Measurements from ENCODE around the gene ADCK2.

Gene ADCK2

DNA sequence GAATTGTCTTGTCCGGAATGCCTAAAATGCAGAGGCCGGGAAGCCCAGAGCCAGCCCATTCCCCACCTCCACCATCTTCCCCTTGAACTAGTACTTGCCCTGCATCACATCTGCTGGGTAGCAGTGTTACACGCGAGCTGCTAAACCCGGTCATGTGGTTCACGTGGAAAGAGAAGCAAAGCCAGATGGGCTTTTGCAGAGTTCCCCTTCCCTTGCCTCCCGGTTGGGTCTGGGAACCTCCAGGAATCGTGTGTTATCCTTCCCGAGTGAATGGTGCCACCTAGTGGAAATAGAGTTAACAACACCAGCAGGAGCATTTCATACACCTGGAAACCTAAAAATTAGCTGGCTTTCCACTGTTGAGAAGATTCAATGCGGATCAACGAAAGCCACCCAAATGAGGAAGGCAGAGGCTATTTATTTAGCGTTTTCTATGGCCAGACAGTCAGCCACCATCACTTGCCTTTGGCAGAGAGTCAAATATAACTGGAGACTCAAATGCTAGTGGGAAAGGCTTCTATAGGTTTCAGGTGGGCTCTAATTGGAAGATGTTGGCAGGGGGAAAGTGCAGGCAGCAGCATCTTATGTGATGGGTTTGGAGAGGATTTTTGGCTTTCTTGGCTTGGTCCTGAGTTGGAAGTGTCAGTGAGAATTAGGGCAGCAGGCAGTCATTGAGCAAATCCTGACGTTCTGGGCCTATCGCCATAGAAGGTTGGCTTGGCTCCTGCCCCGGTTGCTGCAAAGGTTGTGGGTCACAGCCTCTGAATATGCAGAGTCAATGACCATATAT lies 19.2 kb upstream of the ADCK2 start:
- Mint-ChIP-seq H3K4me3 (no peak overlapping the region), H3K9me3 (no peaks in the 10 kb centered on the region), H3K27me3 (ENCODE audit: low read depth) (peaks cover 8% of the 10 kb centered on the region), H3K27ac (peak overlapping the region; percentile 22 to 61 (median 57)), H3K4me1 (peaks cover 25% of the 10 kb centered on the region), H3K36me3 (ENCODE audit: low read depth) (no peaks in the 10 kb centered on the region)
- TF ChIP-seq, protein P1, sequence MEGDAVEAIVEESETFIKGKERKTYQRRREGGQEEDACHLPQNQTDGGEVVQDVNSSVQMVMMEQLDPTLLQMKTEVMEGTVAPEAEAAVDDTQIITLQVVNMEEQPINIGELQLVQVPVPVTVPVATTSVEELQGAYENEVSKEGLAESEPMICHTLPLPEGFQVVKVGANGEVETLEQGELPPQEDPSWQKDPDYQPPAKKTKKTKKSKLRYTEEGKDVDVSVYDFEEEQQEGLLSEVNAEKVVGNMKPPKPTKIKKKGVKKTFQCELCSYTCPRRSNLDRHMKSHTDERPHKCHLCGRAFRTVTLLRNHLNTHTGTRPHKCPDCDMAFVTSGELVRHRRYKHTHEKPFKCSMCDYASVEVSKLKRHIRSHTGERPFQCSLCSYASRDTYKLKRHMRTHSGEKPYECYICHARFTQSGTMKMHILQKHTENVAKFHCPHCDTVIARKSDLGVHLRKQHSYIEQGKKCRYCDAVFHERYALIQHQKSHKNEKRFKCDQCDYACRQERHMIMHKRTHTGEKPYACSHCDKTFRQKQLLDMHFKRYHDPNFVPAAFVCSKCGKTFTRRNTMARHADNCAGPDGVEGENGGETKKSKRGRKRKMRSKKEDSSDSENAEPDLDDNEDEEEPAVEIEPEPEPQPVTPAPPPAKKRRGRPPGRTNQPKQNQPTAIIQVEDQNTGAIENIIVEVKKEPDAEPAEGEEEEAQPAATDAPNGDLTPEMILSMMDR (IDR thresholded peaks at IDR 0.05; ENCODE audit: unreplicated experiment in 3 of 3) = peak; percentile 74 to 96 (median 88)

DNA sequence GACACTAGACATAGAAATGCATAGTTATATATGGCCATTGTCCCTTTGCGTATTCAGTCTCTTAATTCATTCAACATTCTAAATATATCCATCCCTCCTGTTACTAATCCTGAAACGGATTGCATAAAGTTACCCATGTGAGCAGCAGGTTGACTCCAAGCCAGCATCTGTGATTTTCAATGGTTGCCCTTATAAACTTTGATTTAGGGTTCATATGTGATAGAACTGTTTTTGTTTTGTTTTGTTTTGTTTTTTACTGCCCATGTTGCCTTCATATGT lies 18.7 kb upstream of the ADCK2 start:
- Mint-ChIP-seq H3K4me3 (no peak overlapping the region), H3K4me1 (peaks cover 25% of the 10 kb centered on the region), H3K27me3 (ENCODE audit: low read depth) (peaks cover 8% of the 10 kb centered on the region), H3K9me3 (no peaks in the 10 kb centered on the region), H3K27ac (no peak overlapping the region), H3K36me3 (ENCODE audit: low read depth) (no peaks in the 10 kb centered on the region)
- TF ChIP-seq, protein P1 (IDR thresholded peaks at IDR 0.05; ENCODE audit: unreplicated experiment in 3 of 3) = no peak

DNA sequence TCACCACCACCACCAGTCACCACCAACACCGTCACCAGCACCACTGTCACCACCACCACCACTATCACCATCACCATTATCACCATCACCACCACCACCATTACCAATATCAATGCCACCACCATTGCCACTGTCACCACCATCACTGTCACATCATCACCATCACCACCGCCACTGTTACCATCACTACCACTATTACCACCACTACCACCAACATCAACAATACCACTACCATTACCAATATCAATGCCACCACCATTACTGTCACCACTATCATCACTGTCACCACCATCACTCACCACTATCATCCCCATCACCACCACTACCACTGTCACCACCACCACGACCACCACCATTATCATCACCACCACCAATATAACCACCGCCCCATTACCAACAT lies 18.1 kb upstream of the ADCK2 start:
- no peaks in the 10 kb centered on the region for H3K36me3 Mint-ChIP-seq (ENCODE audit: low read depth)
- H3K4me3 Mint-ChIP-seq = no peak overlapping the region
- no peaks in the 10 kb centered on the region for H3K9me3 Mint-ChIP-seq
- TF ChIP-seq, protein P1 (IDR thresholded peaks at IDR 0.05; ENCODE audit: unreplicated experiment in 3 of 3) = no peak
- H3K27ac Mint-ChIP-seq = no peak overlapping the region
- H3K27me3 Mint-ChIP-seq (ENCODE audit: low read depth) = peaks cover 8% of the 10 kb centered on the region
- peaks cover 25% of the 10 kb centered on the region for H3K4me1 Mint-ChIP-seq

DNA sequence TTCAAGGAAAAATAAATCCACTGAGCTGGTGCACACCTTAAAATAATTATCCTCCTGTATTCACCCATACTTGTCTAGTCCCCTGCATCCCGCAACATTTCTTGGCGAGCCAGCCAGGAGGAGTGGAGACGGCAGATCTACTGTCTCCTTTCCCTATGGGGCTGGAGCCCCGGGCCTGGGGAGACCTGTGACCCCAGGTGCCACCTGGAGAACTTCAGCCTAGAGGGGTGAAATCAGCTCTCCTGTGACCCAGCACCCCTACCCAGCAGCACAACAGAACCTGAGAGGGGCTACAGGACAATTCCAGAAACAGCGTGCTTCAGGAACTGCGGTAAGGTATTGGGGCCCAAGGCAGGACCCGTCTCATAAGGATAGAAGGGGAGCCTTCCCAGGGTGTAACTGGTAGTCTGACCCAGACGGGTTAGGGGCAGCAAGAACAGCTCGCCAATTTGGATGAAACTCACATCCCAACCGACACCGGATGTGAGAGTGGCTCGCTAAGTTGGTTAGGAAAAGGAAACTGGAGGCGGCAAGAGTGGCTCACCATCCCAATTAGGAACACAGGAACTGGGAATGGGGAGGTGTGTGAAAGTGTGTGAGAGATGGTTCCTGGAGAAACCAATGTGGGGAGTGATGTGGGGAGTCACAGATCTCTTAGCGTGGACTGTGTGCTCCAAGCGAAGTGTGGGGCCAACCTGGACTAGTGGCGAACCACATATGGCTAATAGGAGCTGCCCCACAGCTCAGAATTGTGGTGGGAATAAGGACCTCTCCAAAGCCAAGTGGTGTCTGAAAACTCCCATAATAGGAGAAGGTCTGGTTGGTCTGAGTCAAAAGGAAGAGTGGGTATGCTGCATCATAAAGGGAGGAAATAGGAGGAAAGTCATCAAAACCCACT lies 17.0 kb upstream of the ADCK2 start:
- H3K27me3 Mint-ChIP-seq (ENCODE audit: low read depth) = peaks cover 8% of the 10 kb centered on the region
- TF ChIP-seq, protein P1 (IDR thresholded peaks at IDR 0.05; ENCODE audit: unreplicated experiment in 3 of 3) = no peak
- H3K9me3 Mint-ChIP-seq = no peaks in the 10 kb centered on the region
- H3K4me3 Mint-ChIP-seq = peak overlapping the region in 1 of 3 experiments; percentile 67
- peak overlapping the region; percentile 74 to 89 (median 88) for H3K27ac Mint-ChIP-seq
- H3K36me3 Mint-ChIP-seq (ENCODE audit: low read depth) = no peaks in the 10 kb centered on the region
- H3K4me1 Mint-ChIP-seq = peaks cover 25% of the 10 kb centered on the region

DNA sequence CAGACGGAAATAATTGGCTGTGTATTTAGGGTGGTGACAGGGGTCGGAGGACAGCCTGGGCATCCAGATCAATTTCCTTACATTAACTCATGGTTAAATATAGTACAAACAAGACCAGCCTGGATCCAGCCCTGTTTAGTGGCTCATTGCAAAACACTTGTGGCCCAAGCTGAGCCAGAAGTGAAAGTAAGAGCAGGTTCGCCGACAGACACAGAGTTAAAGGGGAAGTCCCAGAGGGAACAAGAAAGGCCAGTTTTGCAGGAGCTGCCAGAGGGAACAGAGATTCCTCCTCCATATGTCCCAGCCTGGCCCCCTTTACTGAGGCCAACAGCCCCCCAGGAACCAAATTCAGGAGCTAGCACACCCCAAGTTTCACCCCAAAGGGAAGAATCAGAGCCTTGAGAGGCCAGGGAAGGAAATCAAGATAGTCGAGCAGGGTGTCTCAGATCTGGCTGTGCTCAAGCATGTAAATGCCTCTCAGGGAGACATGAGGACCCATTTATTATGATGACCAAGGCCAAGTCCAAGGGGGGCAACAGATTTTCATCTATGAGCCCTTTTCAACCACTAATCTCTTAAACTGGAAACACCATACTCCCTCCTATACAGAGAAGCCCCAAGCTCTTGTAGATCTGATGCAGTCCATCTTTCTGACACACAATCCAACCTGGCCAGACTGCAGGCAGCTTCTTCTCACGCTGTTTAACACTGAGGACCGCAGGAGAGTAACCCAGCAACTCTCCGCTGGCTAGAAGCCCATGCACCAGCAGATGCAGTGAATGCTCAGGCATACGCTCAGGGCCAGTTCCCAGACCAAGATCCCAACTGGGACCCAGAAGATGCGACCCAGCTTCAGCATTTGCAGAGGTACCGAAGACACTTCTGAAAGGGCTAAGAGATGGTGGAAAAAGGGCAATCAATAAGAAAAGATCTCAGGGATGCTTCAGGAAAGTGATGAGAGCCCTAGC lies 15.9 kb upstream of the ADCK2 start:
- H3K9me3 Mint-ChIP-seq = no peaks in the 10 kb centered on the region
- TF ChIP-seq, protein P1 (IDR thresholded peaks at IDR 0.05; ENCODE audit: unreplicated experiment in 3 of 3) = no peak
- peak overlapping the region; percentile 74 to 89 (median 88) for H3K27ac Mint-ChIP-seq
- peaks cover 25% of the 10 kb centered on the region for H3K4me1 Mint-ChIP-seq
- peaks cover 8% of the 10 kb centered on the region for H3K27me3 Mint-ChIP-seq (ENCODE audit: low read depth)
- H3K36me3 Mint-ChIP-seq (ENCODE audit: low read depth) = no peaks in the 10 kb centered on the region
- peak overlapping the region in 2 of 3 experiments; percentile 33 to 67 for H3K4me3 Mint-ChIP-seq
